GM12892 (cell line): Measurements from ENCODE around the gene DAPK2.

ENCODE experiments used
- POLR2A ChIP-seq: IDR thresholded peaks from 2 replicates; pipeline ENCODE4 v1.6.1; 2011; ENCODE audit warnings: low read depth, low read length, control low read depth
- TAF1 ChIP-seq: IDR thresholded peaks from 2 replicates; pipeline ENCODE4 v1.6.1; 2011; ENCODE audit warnings: low read depth, mild to moderate bottlenecking, control low read depth, low read length, borderline replicate concordance

DNA sequence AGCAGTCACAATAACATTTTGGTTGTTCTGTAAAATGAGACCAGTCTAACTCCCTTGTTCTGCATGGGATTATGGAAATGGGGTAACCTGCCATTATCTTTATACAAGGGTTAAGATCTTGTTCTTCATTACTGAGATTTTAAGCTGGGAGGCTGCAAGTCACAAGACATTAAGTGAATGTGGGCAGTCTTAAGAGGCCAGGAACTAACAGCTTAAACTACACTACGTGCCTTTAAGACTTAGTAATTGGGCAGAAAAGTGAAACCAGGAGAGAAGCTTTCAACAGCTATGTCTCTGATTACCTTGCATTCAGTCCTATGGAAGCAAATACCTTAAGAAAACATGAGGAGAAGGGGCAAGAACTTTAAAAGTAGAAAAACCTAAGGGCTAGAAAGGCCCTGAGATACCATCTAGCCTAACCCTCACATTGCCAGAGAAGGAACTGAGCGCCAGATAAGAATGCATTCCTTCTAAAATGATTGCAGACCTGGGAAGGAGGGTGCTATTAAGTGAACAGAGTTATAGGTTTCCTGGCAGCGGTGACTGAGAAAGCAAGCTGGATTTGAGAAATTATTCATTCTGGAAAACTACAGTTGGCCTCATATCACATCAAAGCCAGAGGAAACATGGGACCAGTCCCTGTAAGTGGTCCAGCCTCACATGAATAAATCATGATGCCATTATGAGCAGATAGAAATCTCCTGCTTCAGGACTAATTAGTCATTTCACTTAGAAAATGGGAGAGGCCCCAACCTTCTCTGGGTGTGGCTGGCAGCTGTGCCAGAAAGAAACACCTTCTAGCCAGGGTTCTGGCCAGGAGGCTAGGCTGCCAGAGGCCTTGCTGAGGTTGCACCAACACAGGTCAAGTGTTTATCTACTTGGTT lies 32.9 kb downstream of the DAPK2 start:
- TF ChIP-seq TAF1 (no peak), POLR2A (no peak)
